Hindlimb muscle (tissue), 1 donor: ENCODE measurements around the gene SNX11. TPM values are rescaled to one million over a fixed set of nuclear protein-coding genes. Genes with fewer than 3 reads are reported as not detected.

Experiments
- DNase-seq: peaks from one replicate; pipeline ENCODE4 v3.0.0-alpha.2; 2013
- polyA plus RNA-seq: library from polyadenylated mRNA; unstranded; fragments of 120-200 nt; gene quantifications from one replicate; pipeline ENCODE4 v1.2.1, GENCODE V29; 2013; ENCODE audit not compliant: insufficient read length

Gene SNX11
- polyA plus RNA-seq, 1 donor: 11.8 TPM

DNA sequence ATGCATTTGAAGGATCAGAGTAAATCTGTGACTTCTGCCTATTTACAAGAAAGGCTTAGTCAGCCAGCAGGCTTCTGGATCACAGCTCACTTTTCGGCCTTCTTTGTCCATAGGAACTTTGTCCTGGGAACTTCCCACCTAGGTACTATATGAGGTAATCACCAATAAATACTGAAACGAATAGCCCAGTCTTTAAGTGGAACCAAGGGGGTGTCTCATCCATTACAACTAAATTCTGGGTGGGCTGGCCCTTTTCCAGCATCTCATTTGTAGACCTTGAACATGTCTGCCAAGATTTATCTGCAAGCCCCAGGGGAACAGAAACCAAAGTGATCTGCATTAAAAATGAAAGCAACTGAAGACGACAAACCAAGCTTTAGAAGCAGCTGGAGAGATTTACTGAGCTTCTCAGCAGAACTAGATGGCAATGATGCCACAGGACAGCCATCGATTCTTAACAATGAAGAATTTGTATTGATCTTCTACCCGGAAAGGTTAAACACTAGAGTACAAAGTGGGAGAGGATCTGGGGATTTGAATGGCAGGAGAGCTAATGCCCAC lies 55.5 kb downstream of the SNX11 start:
- DNase-seq: no peak

DNA sequence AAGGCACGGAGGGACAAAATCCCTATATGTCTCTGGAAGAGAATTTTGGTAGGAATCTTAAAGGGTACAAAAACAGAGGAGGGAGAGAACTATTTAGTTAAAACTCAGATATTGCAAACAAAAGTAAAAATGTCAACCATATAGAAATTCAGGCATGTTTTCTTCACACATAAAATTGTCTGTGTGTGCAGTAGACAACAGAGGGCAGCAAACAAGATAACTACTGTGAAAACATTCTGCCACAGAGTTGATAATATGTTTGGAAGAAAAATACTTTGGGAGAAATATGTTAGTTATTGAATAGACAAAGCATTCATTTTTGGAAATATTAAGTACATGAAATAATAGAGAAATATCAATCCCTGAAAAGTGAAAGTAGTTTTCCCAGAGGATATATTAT lies 56.2 kb downstream of the SNX11 start:
- no peak for DNase-seq

DNA sequence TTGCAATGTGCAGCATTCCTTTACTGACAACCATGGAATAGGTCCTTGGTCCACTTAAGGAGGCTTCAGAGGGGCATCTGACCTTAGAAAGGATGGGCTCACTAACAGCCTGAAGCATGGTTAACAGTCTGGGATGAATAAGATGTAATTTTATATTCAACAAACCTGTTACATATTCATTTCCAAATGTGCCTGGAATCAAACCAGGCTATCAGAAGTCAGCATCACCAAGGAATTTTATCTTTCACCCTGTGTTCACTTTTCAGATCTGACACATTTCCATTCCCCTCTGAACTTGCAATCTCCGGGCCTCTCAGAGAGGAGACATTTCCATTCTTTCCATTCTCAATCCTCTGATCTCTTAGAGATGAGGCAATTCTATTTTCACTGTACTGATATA lies 62.4 kb downstream of the SNX11 start:
- no peak for DNase-seq

Other genes starting within 250 kb of the SNX11 start
- 19.0 TPM for gene SP2, start 211.5 kb upstream of the SNX11 start, polyA plus RNA-seq
- gene PNPO, start 166.2 kb upstream of the SNX11 start, polyA plus RNA-seq: 11.2 TPM
- not detected for gene PRR15L, start 149.9 kb upstream of the SNX11 start, polyA plus RNA-seq
- gene CDK5RAP3, start 136.7 kb upstream of the SNX11 start, polyA plus RNA-seq: 74.7 TPM
- 39.1 TPM for gene COPZ2, start 70.0 kb upstream of the SNX11 start, polyA plus RNA-seq
- 302 TPM for gene NFE2L1, start 59.4 kb upstream of the SNX11 start, polyA plus RNA-seq
- gene CBX1, start 6.3 kb upstream of the SNX11 start, polyA plus RNA-seq: 74.7 TPM